ENCODE data around the gene SP6.

DNA sequence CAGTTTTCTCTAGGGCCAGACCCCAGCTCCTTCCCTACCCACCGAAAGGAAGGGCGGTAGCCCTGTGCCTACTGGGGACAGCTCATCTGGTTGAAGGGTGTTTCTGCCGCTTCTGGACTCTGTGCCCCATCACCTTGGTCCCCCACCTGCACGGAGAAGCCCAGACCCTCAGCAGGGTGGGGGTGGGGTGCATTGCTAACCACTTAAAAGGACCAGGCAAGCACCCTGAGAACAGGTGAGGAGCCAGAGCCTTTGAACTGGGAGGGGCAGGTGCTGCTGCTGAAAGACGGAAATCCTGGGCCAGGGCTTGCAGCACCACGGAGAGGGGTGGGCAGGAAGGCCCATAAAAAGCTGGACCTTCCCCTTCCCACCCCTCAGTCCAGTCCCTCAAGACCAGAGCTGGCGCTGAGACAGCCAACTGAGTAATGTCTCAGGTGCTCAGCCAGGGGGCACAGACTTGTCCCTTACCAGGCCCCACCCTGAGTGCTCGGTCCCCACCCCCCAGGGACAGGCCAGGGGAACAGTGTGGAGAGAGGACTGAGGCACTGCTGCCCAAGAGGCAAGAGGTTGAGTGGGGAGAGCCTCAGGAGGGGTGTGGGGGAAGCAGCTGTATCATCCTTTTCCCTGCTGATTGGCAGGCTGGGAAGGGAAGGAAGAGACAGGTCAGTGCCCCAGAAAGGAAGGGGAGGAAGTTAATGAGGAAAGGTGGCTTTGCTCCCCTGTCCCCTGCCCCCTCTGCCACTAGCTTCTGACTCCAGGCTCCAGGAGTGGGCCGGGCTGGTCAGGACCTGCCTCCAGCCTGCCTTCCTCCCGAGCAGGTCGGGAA lies 34.2 kb upstream of the SP6 start:
- TF ChIP-seq, protein P1, sequence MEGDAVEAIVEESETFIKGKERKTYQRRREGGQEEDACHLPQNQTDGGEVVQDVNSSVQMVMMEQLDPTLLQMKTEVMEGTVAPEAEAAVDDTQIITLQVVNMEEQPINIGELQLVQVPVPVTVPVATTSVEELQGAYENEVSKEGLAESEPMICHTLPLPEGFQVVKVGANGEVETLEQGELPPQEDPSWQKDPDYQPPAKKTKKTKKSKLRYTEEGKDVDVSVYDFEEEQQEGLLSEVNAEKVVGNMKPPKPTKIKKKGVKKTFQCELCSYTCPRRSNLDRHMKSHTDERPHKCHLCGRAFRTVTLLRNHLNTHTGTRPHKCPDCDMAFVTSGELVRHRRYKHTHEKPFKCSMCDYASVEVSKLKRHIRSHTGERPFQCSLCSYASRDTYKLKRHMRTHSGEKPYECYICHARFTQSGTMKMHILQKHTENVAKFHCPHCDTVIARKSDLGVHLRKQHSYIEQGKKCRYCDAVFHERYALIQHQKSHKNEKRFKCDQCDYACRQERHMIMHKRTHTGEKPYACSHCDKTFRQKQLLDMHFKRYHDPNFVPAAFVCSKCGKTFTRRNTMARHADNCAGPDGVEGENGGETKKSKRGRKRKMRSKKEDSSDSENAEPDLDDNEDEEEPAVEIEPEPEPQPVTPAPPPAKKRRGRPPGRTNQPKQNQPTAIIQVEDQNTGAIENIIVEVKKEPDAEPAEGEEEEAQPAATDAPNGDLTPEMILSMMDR (conservative IDR thresholded peaks at IDR 0.05; ENCODE audit: low read depth, low read length): no peak
- no peak for TF ChIP-seq EZH2 (IDR thresholded peaks at IDR 0.05; ENCODE audit: low read length, unreplicated experiment)
- TF ChIP-seq EZH2phosphoT487 (IDR thresholded peaks at IDR 0.05; ENCODE audit: borderline replicate concordance, low read length): no peak

All from PC-3 (cell line).